GM20000 (cell line): Measurements from ENCODE around the gene HTR3C.

Experiments used
- DNase-seq: peaks from one replicate; pipeline ENCODE4 v3.0.0; 2012; ENCODE audit warnings: low spot score
- CTCF ChIP-seq: IDR thresholded peaks from 2 replicates; pipeline ENCODE4 v1.5.1; 2012; ENCODE audit warnings: mild to moderate bottlenecking, control low read depth; ENCODE audit errors: extremely low read depth, missing control alignments

HTR3C gene

DNA sequence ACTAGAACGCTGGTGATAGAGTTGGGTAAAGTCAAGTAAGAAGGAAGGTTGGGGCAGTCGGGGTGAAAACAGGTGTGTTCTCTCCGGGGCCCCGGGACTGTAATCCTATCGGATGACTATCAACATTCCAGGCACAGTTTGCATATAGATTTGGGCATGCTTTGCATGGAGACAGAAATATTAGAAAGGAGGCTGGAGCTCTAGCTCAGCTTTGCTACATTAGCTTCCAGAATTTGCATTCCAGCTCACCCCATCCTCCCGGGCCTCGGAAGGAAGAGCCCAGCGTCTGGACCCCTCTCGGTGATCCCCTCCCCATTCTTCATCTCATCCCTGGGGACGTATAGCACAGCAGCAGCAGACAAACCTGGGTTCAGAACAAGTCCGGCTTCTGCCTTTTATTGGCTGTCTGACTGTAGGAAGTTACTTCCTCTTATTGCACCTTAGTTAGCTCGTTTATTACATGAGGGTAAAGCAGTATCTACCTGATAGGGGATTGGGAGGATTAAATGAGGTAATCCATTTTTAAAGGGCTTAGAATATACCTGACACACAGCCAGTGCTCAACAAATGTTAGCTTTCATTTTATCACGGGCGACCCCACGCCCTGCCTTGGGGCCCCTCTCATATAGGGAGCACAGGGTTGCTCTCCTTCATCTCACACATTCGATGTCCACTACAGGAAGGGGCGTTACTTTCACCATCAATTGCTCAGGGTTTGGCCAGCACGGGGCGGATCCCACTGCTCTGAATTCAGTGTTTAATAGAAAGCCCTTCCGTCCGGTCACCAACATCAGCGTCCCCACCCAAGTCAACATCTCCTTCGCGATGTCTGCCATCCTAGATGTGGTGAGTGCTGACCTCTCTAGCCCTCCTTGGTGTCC lies 47.2 kb downstream of the HTR3C start:
- no peak for DNase-seq
- no peak for TF ChIP-seq CTCF
